ENCODE data around the gene AK1. TPM values are rescaled to one million over a fixed set of nuclear protein-coding genes. Genes with fewer than 3 reads are reported as not detected.

The AK1 gene
- total and polyA plus RNA-seq, 9 of the 15 experiments (the other 6 are each of a cell fraction or from before 2014, with no cell fraction given), result 10.1 to 71.8 (median 39.0) TPM

DNA sequence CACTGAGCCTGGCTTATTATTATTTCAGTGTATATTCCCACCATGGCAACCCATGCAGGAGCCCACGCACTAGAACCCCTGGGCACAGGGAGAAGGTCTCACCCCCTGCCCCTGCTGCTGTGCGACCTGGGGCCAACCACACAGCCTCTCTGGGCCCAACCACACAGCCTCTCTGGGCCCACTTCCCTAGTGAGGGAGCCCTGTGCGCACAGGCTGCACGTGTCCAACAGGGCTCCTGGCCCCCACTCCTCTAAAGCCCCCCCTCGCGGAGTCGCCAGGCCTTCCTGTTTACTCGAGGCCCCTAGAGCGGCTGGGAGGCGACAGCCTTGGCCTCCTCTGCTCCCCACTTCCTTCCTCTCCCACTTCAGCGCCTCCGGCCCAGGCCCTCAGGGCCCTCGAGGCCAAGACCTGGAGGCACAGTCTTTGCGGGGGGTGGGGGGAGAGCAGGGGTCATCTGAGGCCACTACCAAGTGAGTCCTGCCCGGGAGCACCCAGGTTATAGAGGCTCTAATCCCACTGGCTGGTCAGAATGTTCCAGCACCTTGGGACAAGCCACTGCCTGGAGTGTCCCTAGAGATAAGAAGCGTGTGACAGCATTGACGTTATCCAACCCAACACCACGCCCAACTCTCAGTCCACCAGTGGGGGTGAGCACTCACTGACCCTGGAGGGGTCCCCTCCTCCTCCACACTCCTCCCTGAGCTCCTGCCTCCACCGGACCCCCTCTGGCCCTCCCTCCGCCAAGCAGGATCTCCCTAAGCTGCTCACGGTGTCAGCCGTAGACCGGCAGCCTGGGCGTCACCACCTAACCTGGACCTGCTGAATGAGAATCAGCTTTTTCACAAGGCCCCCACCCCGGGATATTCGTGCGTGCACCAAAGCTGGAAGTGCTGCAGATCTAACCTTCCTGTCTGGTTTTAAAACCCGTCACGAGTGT is 15.1 kb downstream of the AK1 start (continued):
- TF ChIP-seq CREB1 (IDR thresholded peaks at IDR 0.05), result peak; percentile 52; the same call in 1 of the 2 replicates
- no peak; the same call in 1 of the 2 replicates for TF ChIP-seq CREB1 (CRISPR knock-in tag; IDR thresholded peaks at IDR 0.05)
- peak; percentile 72; the same call in 1 of the 2 replicates for TF ChIP-seq FOXP4 (CRISPR knock-in tag; IDR thresholded peaks at IDR 0.05; ENCODE audit: borderline replicate concordance)
- TF ChIP-seq LARP7 (IDR thresholded peaks at IDR 0.05), result no peak
- no peak for TF ChIP-seq COPS2 (conservative IDR thresholded peaks at IDR 0.05)
- no peak for TF ChIP-seq FIP1L1 (IDR thresholded peaks at IDR 0.05; ENCODE audit: low read depth, low read length, poor library complexity, severe bottlenecking)
- no peak for TF ChIP-seq SMARCB1 (IDR thresholded peaks at IDR 0.05; ENCODE audit: insufficient read length, low read depth)
- TF ChIP-seq BRCA1 (IDR thresholded peaks at IDR 0.05), result no peak
- TF ChIP-seq BRCA1 (CRISPR knock-in tag; IDR thresholded peaks at IDR 0.05), result no peak
- TF ChIP-seq ZEB2 (IDR thresholded peaks at IDR 0.05), result peak; percentile 85
- no peak for TF ChIP-seq JUNB (CRISPR knock-in tag; conservative IDR thresholded peaks at IDR 0.05)
- TF ChIP-seq, protein P1, sequence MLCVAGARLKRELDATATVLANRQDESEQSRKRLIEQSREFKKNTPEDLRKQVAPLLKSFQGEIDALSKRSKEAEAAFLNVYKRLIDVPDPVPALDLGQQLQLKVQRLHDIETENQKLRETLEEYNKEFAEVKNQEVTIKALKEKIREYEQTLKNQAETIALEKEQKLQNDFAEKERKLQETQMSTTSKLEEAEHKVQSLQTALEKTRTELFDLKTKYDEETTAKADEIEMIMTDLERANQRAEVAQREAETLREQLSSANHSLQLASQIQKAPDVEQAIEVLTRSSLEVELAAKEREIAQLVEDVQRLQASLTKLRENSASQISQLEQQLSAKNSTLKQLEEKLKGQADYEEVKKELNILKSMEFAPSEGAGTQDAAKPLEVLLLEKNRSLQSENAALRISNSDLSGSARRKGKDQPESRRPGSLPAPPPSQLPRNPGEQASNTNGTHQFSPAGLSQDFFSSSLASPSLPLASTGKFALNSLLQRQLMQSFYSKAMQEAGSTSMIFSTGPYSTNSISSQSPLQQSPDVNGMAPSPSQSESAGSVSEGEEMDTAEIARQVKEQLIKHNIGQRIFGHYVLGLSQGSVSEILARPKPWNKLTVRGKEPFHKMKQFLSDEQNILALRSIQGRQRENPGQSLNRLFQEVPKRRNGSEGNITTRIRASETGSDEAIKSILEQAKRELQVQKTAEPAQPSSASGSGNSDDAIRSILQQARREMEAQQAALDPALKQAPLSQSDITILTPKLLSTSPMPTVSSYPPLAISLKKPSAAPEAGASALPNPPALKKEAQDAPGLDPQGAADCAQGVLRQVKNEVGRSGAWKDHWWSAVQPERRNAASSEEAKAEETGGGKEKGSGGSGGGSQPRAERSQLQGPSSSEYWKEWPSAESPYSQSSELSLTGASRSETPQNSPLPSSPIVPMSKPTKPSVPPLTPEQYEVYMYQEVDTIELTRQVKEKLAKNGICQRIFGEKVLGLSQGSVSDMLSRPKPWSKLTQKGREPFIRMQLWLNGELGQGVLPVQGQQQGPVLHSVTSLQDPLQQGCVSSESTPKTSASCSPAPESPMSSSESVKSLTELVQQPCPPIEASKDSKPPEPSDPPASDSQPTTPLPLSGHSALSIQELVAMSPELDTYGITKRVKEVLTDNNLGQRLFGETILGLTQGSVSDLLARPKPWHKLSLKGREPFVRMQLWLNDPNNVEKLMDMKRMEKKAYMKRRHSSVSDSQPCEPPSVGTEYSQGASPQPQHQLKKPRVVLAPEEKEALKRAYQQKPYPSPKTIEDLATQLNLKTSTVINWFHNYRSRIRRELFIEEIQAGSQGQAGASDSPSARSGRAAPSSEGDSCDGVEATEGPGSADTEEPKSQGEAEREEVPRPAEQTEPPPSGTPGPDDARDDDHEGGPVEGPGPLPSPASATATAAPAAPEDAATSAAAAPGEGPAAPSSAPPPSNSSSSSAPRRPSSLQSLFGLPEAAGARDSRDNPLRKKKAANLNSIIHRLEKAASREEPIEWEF (CRISPR knock-in tag; IDR thresholded peaks at IDR 0.05), result peak; percentile 82; the same call in 1 of the 2 replicates
- TF ChIP-seq PTBP1 (IDR thresholded peaks at IDR 0.05; ENCODE audit: low read depth, low read length), result peak; percentile 64; the same call in 1 of the 2 replicates
- TF ChIP-seq MAFF (IDR thresholded peaks at IDR 0.05; ENCODE audit: low read length), result no peak
- no peak for TF ChIP-seq MCM2 (IDR thresholded peaks at IDR 0.05; ENCODE audit: low read depth)
- TF ChIP-seq ASH1L (IDR thresholded peaks at IDR 0.05; ENCODE audit: borderline replicate concordance, low read depth, partially characterized antibody), result peak; percentile 18
- TF ChIP-seq NCOA1 (IDR thresholded peaks at IDR 0.05; ENCODE audit: low read depth), result peak; percentile 93
- TF ChIP-seq, protein P2, sequence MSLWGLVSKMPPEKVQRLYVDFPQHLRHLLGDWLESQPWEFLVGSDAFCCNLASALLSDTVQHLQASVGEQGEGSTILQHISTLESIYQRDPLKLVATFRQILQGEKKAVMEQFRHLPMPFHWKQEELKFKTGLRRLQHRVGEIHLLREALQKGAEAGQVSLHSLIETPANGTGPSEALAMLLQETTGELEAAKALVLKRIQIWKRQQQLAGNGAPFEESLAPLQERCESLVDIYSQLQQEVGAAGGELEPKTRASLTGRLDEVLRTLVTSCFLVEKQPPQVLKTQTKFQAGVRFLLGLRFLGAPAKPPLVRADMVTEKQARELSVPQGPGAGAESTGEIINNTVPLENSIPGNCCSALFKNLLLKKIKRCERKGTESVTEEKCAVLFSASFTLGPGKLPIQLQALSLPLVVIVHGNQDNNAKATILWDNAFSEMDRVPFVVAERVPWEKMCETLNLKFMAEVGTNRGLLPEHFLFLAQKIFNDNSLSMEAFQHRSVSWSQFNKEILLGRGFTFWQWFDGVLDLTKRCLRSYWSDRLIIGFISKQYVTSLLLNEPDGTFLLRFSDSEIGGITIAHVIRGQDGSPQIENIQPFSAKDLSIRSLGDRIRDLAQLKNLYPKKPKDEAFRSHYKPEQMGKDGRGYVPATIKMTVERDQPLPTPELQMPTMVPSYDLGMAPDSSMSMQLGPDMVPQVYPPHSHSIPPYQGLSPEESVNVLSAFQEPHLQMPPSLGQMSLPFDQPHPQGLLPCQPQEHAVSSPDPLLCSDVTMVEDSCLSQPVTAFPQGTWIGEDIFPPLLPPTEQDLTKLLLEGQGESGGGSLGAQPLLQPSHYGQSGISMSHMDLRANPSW (CRISPR knock-in tag; IDR thresholded peaks at IDR 0.05), result no peak
- peak; percentile 62 for TF ChIP-seq POLR2A (conservative IDR thresholded peaks at IDR 0.05)
